ENCODE data around the gene TMEM107.

- no peak for TF ChIP-seq CTCF (IDR thresholded peaks at IDR 0.05)
- no peak for TF ChIP-seq POLR2A (IDR thresholded peaks at IDR 0.05)
Measured at GRCh38 chr17:8153031-8153451, 23.1 kb downstream of the TMEM107 start.
